BE2C (cell line): ENCODE measurements around the gene ARHGEF17.

ENCODE experiments used
- DNase-seq: peaks from one replicate; pipeline ENCODE4 v3.0.0-alpha.2; 2020
- H3K27me3 ChIP-seq: fragments of 250-450 bp; sonication (Bioruptor Pico); 2 replicates; pipeline ENCODE4 v1.5.1; 2020; ENCODE audit warnings: mild to moderate bottlenecking
- H3K36me3 ChIP-seq: fragments of 250-450 bp; sonication (Bioruptor Pico); 2 replicates; pipeline ENCODE4 v1.5.1; 2020; ENCODE audit warnings: mild to moderate bottlenecking
- H3K4me1 ChIP-seq: fragments of 250-450 bp; sonication (Bioruptor Pico); 2 replicates; pipeline ENCODE4 v1.5.1; 2020
- H3K4me3 ChIP-seq: 2 replicates; pipeline ENCODE4 v1.5.1; 2011; ENCODE audit warnings: low read depth, low read length
- H3K9me3 ChIP-seq: fragments of 250-450 bp; sonication (Bioruptor Pico); 2 replicates; pipeline ENCODE4 v1.5.1; 2020
- CTCF ChIP-seq: IDR thresholded peaks from 2 replicates; pipeline ENCODE4 v1.5.1; 2012; ENCODE audit warnings: mild to moderate bottlenecking, low read depth, low read length

ARHGEF17 gene

GRCh38 chr11:73326929-73327811, 19.1 kb downstream of the ARHGEF17 start:
- H3K36me3 ChIP-seq = no peaks in the 10 kb centered on the region; the same call in 1 of the 2 replicates
- no peak for DNase-seq
- H3K27me3 ChIP-seq = no peaks in the 10 kb centered on the region
- H3K9me3 ChIP-seq = no peaks in the 10 kb centered on the region
- no peak for TF ChIP-seq CTCF
- peaks cover 63% of the 10 kb centered on the region for H3K4me1 ChIP-seq
- H3K4me3 ChIP-seq = no peak overlapping the region

- TF ChIP-seq CTCF = no peak
- Histone ChIP-seq H3K9me3 (no peaks in the 10 kb centered on the region), H3K4me1 (peaks cover 56% of the 10 kb centered on the region), H3K27me3 (no peaks in the 10 kb centered on the region), H3K36me3 (no peaks in the 10 kb centered on the region; the same call in 1 of the 2 replicates), H3K4me3 (no peak overlapping the region)
- no peak for DNase-seq
Observed at GRCh38 chr11:73327812-73328364, 19.8 kb downstream of the ARHGEF17 start.

- peak; percentile 60 for DNase-seq
- peaks cover 49% of the 10 kb centered on the region for H3K4me1 ChIP-seq
- H3K9me3 ChIP-seq = no peaks in the 10 kb centered on the region
- no peaks in the 10 kb centered on the region for H3K27me3 ChIP-seq
- H3K36me3 ChIP-seq = no peaks in the 10 kb centered on the region; the same call in 1 of the 2 replicates
- TF ChIP-seq CTCF = peak; percentile 61
- H3K4me3 ChIP-seq = no peak overlapping the region
Observed at GRCh38 chr11:73330569-73331093, 22.6 kb downstream of the ARHGEF17 start.

- H3K36me3 ChIP-seq = no peaks in the 10 kb centered on the region; the same call in 1 of the 2 replicates
- H3K4me3 ChIP-seq = no peak overlapping the region
- no peak for TF ChIP-seq CTCF
- no peaks in the 10 kb centered on the region for H3K27me3 ChIP-seq
- H3K4me1 ChIP-seq = peaks cover 46% of the 10 kb centered on the region
- no peak for DNase-seq
- no peaks in the 10 kb centered on the region for H3K9me3 ChIP-seq
Observed at GRCh38 chr11:73331138-73331916, 23.3 kb downstream of the ARHGEF17 start.

GRCh38 chr11:73333173-73333572, 25.1 kb downstream of the ARHGEF17 start:
- no peak for TF ChIP-seq CTCF
- Histone ChIP-seq H3K36me3 (no peaks in the 10 kb centered on the region), H3K4me1 (peaks cover 37% of the 10 kb centered on the region), H3K4me3 (no peak overlapping the region), H3K27me3 (no peaks in the 10 kb centered on the region), H3K9me3 (no peaks in the 10 kb centered on the region)
- no peak for DNase-seq
